Lung (tissue), 12 donors: ENCODE results near the gene GRIA1. TPM values are rescaled to one million over a fixed set of nuclear protein-coding genes. Genes with fewer than 3 reads are reported as not detected.

Experiments
- ATAC-seq: fragments of 200-7000 bp; cut with Tn5 transposase; one replicate; pipeline ENCODE4 v1.9.1; 2020; ENCODE audit warnings: moderate number of reproducible peaks; ENCODE audit not compliant: insufficient read depth, low FRiP score
- DNase-seq, 3 donors: peaks; one replicate each; pipeline ENCODE4 v3.0.0-alpha.2; 2013 to 2017
- H3K27ac ChIP-seq, 2 donors: one replicate each; pipeline ENCODE4 v1.5.1; 2013; ENCODE audit warnings: mild to moderate bottlenecking in 2 of 2, moderate library complexity in 2 of 2, control low read depth in 1 of 2, inconsistent platforms in 1 of 2, low read depth in 1 of 2, low read length in 1 of 2
- H3K27me3 ChIP-seq, 3 donors: one replicate each; pipeline ENCODE4 v1.5.1; 2013; ENCODE audit warnings: low read length in 2 of 3; ENCODE audit not compliant: control insufficient read depth in 3 of 3, insufficient read depth in 3 of 3
- H3K36me3 ChIP-seq, 4 donors: one replicate each; pipeline ENCODE4 v1.5.1; 2013; ENCODE audit warnings: low read length in 4 of 4, mild to moderate bottlenecking in 1 of 4, moderate library complexity in 1 of 4; ENCODE audit not compliant: control insufficient read depth in 4 of 4, insufficient read depth in 4 of 4
- H3K4me1 ChIP-seq, 5 donors: one replicate each; pipeline ENCODE4 v1.5.1; 2013; ENCODE audit warnings: low read length in 5 of 5, mild to moderate bottlenecking in 2 of 5, moderate library complexity in 1 of 5; ENCODE audit not compliant: control insufficient read depth in 5 of 5, insufficient read depth in 5 of 5
- H3K4me3 ChIP-seq: one replicate; pipeline ENCODE4 v1.5.1; 2013; ENCODE audit warnings: mild to moderate bottlenecking, control low read depth, moderate library complexity
- H3K9ac ChIP-seq, 2 donors: one replicate each; pipeline ENCODE4 v1.5.1; 2013; ENCODE audit warnings: low read length in 2 of 2, control low read depth in 1 of 2; ENCODE audit not compliant: insufficient read depth in 1 of 2
- H3K9me3 ChIP-seq, 4 donors: one replicate each; pipeline ENCODE4 v1.5.1; 2013; ENCODE audit warnings: low read length in 3 of 4, mild to moderate bottlenecking in 1 of 4, moderate library complexity in 1 of 4; ENCODE audit not compliant: control insufficient read depth in 4 of 4, insufficient read depth in 3 of 4
- CTCF ChIP-seq: IDR thresholded peaks from 2 replicates; pipeline ENCODE4 v1.5.1; 2012; ENCODE audit warnings: mild to moderate bottlenecking; ENCODE audit errors: control extremely low read depth, extremely low read depth
- WGBS, 2 donors: extraction: QIAGEN DNeasy Blood & Tissue Kit; methylation state at CpG; one replicate each; pipeline ENCODE4 v1.1.7; 2013; 5-methylcytosine and 5-hydroxymethylcytosine counted together
- polyA plus RNA-seq, 2 donors: library from polyadenylated mRNA; stranded (reverse); fragments of 200-250 nt; gene quantifications; one replicate each; pipeline ENCODE4 v1.2.1, GENCODE V29; 2013
- total RNA-seq, 2 donors: library from RNA; depleted of rRNA in 1 of 2; stranded (reverse); fragments of >200 nt in 1 of 2; gene quantifications; one replicate each; pipeline ENCODE4 v1.2.1, GENCODE V29; 2014 to 2021
- donor health status: control.
- donor health status: control.
- donor health status: Bipolar disorder and iron deficiency.
- donor health status: healthy.
- donor health status: DM: yes; HTN: yes; CAD: no.

Gene GRIA1
- total and polyA plus RNA-seq, 4 donors = 1.1 to 12.5 (median 2.0) TPM

- ATAC-seq (no peak), DNase-seq (no peak)
- Histone ChIP-seq H3K9me3 (no peaks in the 10 kb centered on the region), H3K27ac (no peak overlapping the region), H3K9ac (no peak overlapping the region), H3K4me3 (no peak overlapping the region), H3K36me3 (no peaks in the 10 kb centered on the region), H3K27me3 (no peaks in the 10 kb centered on the region), H3K4me1 (peaks cover 0 to 2% (median 0%) of the 10 kb centered on the region in 5 donors)
- no peak for TF ChIP-seq CTCF
- WGBS, 2 donors = 97 to 99% methylated on average over 1 of the region's 1 CpG
Observed at GRCh38 chr5:153793699-153794098, 303.2 kb downstream of the GRIA1 start.

DNA sequence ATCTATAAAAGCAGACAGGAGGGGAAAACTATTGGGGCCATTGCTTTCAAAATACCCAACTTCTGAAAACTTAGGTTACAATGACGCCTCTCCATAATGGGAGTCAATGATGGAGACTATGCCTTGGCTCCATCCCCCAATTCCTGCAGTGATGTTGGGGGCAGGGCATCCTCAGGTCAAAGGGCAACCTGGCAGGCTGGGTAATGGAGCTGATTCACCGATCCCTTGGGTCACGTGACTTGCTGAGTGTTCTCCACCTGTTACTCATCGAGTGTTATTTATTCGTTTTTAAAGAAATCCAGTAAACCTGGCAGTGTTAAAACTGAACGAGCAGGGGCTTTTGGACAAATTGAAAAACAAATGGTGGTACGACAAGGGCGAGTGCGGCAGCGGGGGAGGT lies 303.9 kb downstream of the GRIA1 start:
- no peaks in the 10 kb centered on the region for H3K36me3 ChIP-seq
- H3K9ac ChIP-seq = no peak overlapping the region
- no peak overlapping the region for H3K4me3 ChIP-seq
- peaks cover 0 to 2% (median 0%) of the 10 kb centered on the region in 5 donors for H3K4me1 ChIP-seq
- no peak for ATAC-seq
- no peak for DNase-seq
- no peaks in the 10 kb centered on the region for H3K27me3 ChIP-seq
- 93% methylated on average over 10 of the region's 10 CpGs for WGBS, 2 donors
- no peak overlapping the region for H3K27ac ChIP-seq
- no peak for TF ChIP-seq CTCF
- H3K9me3 ChIP-seq = no peaks in the 10 kb centered on the region

DNA sequence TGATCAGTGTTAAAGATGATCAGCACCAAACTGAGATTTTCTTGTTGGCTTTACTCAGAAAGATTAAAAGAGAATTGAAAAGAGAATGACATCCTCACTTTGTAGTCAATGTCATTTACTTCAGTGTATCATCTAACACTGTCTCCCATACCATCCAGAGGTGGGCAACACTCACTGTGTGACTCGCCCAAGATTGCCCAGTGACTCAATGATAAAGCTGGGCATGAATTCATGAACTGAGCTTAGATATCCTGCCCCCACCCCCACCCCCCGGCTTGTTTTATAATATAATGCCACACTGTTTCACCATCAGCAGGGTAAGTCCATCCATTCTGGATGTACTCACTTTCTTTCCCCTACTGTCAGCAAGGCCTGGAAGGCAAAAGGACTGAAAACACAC lies 306.1 kb downstream of the GRIA1 start:
- no peak for TF ChIP-seq CTCF
- 86 to 93% methylated on average over 2 of the region's 2 CpGs for WGBS, 2 donors

GRCh38 chr5:153797484-153797883 lies 307.0 kb downstream of the GRIA1 start:
- ATAC-seq = no peak
- no peaks in the 10 kb centered on the region for H3K27me3 ChIP-seq
- no peak overlapping the region for H3K9ac ChIP-seq
- no peak for TF ChIP-seq CTCF
- H3K9me3 ChIP-seq = no peaks in the 10 kb centered on the region
- 63 to 91% methylated on average over 3 of the region's 3 CpGs for WGBS, 2 donors
- H3K4me1 ChIP-seq = peaks cover 0 to 2% (median 0%) of the 10 kb centered on the region in 5 donors
- H3K36me3 ChIP-seq = no peaks in the 10 kb centered on the region
- DNase-seq = no peak
- no peak overlapping the region for H3K27ac ChIP-seq
- no peak overlapping the region for H3K4me3 ChIP-seq

More for the DNA sequence above, 306.1 kb downstream of the GRIA1 start:
- Histone ChIP-seq H3K9me3 (no peaks in the 10 kb centered on the region), H3K9ac (no peak overlapping the region), H3K4me3 (no peak overlapping the region), H3K4me1 (peaks cover 0 to 2% (median 0%) of the 10 kb centered on the region in 5 donors), H3K36me3 (no peaks in the 10 kb centered on the region), H3K27ac (no peak overlapping the region), H3K27me3 (no peaks in the 10 kb centered on the region)
- ATAC-seq (no peak), DNase-seq (no peak)
